ENCODE data around the gene PAF1. TPM values are rescaled to one million over a fixed set of nuclear protein-coding genes. Genes with fewer than 3 reads are reported as not detected.

PAF1 gene
- total and polyA plus RNA-seq, 2 of the 13 experiments (the other 11 are each of a cell fraction or from before 2014, with no cell fraction given): 30.2 to 31.1 TPM

GRCh38 chr19:39428283-39429112 lies 37.6 kb upstream of the PAF1 start (continued):
- no peak for TF ChIP-seq DMTF1 (CRISPR knock-in tag; IDR thresholded peaks at IDR 0.05)
- TF ChIP-seq SATB2 (CRISPR knock-in tag; IDR thresholded peaks at IDR 0.05): no peak
- TF ChIP-seq ZNF740 (CRISPR knock-in tag; IDR thresholded peaks at IDR 0.05): no peak
- TF ChIP-seq TMF1 (CRISPR knock-in tag; IDR thresholded peaks at IDR 0.05; ENCODE audit: low read depth): no peak
- TF ChIP-seq ZNF574 (CRISPR knock-in tag; IDR thresholded peaks at IDR 0.05): 0 out of 2 replicates have a peak, but pooled peaks have one; percentile 20
- TF ChIP-seq ASH2L (IDR thresholded peaks at IDR 0.05; ENCODE audit: insufficient read length, low read depth, low read length): peak; percentile 28
- no peak for TF ChIP-seq ARNTL (CRISPR knock-in tag; IDR thresholded peaks at IDR 0.05)
- TF ChIP-seq SP2 (CRISPR knock-in tag; IDR thresholded peaks at IDR 0.05): no peak
- TF ChIP-seq BRCA1 (CRISPR knock-in tag; IDR thresholded peaks at IDR 0.05): no peak
- 0 out of 2 replicates have a peak, but pooled peaks have one; percentile 47 for TF ChIP-seq NAIF1 (CRISPR knock-in tag; IDR thresholded peaks at IDR 0.05; ENCODE audit: borderline replicate concordance)
- TF ChIP-seq U2AF2 (IDR thresholded peaks at IDR 0.05; ENCODE audit: low read depth, low read length): no peak
- no peak for TF ChIP-seq ZNF841 (CRISPR knock-in tag; IDR thresholded peaks at IDR 0.05; ENCODE audit: borderline replicate concordance)
- TF ChIP-seq, protein P1, sequence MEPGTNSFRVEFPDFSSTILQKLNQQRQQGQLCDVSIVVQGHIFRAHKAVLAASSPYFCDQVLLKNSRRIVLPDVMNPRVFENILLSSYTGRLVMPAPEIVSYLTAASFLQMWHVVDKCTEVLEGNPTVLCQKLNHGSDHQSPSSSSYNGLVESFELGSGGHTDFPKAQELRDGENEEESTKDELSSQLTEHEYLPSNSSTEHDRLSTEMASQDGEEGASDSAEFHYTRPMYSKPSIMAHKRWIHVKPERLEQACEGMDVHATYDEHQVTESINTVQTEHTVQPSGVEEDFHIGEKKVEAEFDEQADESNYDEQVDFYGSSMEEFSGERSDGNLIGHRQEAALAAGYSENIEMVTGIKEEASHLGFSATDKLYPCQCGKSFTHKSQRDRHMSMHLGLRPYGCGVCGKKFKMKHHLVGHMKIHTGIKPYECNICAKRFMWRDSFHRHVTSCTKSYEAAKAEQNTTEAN (CRISPR knock-in tag; conservative IDR thresholded peaks at IDR 0.05): no peak
- no peak for TF ChIP-seq BRD4 (CRISPR knock-in tag; IDR thresholded peaks at IDR 0.05)
- TF ChIP-seq, protein P2, sequence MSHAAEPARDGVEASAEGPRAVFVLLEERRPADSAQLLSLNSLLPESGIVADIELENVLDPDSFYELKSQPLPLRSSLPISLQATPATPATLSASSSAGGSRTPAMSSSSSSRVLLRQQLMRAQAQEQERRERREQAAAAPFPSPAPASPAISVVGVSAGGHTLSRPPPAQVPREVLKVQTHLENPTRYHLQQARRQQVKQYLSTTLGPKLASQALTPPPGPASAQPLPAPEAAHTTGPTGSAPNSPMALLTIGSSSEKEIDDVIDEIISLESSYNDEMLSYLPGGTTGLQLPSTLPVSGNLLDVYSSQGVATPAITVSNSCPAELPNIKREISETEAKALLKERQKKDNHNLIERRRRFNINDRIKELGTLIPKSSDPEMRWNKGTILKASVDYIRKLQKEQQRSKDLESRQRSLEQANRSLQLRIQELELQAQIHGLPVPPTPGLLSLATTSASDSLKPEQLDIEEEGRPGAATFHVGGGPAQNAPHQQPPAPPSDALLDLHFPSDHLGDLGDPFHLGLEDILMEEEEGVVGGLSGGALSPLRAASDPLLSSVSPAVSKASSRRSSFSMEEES (CRISPR knock-in tag; IDR thresholded peaks at IDR 0.05): no peak
- TF ChIP-seq ZNF674 (CRISPR knock-in tag; IDR thresholded peaks at IDR 0.05; ENCODE audit: low read depth): no peak
- TF ChIP-seq HMG20A (CRISPR knock-in tag; IDR thresholded peaks at IDR 0.05; ENCODE audit: borderline replicate concordance): no peak; the same call in 1 of the 2 replicates
- TF ChIP-seq ZBTB34 (CRISPR knock-in tag; IDR thresholded peaks at IDR 0.05): no peak

All from HepG2 (cell line).